Activated CD8-positive, alpha-beta T cell treated with anti-CD3 and anti-CD28 coated beads, Interleukin-2, amount 10 ng/mL, durations not matched to agents 7 days and 5 days (primary cell): ENCODE data around the gene RPL10. TPM values are rescaled to one million over a fixed set of nuclear protein-coding genes. Genes with fewer than 3 reads are reported as not detected.

ENCODE experiments used
- ATAC-seq: fragments of 150-1000 bp; cut with Tn5 transposase; one replicate; pipeline ENCODE4 v1.10.0; 2021; ENCODE audit warnings: moderate library complexity
- CTCF ChIA-PET: fragments of 350-600 bp; sonication (Branson Sonifier 250); formaldehyde crosslinking; loops from one replicate; lab custom pipeline; 2021; ENCODE audit warnings: antibody characterized with exemption; lab: Charles Lee
- POLR2A ChIA-PET: fragments of 350-600 bp; sonication (Branson Sonifier 250); formaldehyde crosslinking; loops from one replicate; lab custom pipeline; 2021; ENCODE audit warnings: antibody characterized with exemption; lab: Charles Lee
- DNase-seq: peaks from one replicate; pipeline ENCODE4 v3.0.0-alpha.2; 2020
- H3K27ac Mint-ChIP-seq: one replicate; pipeline ENCODE4 v1.8.0; 2021; ENCODE audit warnings: mild to moderate bottlenecking, mixed read lengths
- H3K27me3 Mint-ChIP-seq: one replicate; pipeline ENCODE4 v1.8.0; 2021; ENCODE audit warnings: low read depth, mixed read lengths
- H3K36me3 Mint-ChIP-seq: one replicate; pipeline ENCODE4 v1.8.0; 2021; ENCODE audit warnings: low read depth, mixed read lengths
- H3K4me1 Mint-ChIP-seq: one replicate; pipeline ENCODE4 v1.8.0; 2021; ENCODE audit warnings: low read depth, mixed read lengths
- H3K4me3 Mint-ChIP-seq: one replicate; pipeline ENCODE4 v1.8.0; 2021; ENCODE audit warnings: mild to moderate bottlenecking, mixed read lengths
- H3K9me3 Mint-ChIP-seq: one replicate; pipeline ENCODE4 v1.8.0; 2022; ENCODE audit warnings: mixed read lengths; ENCODE audit not compliant: insufficient read depth
- total RNA-seq, 2 experiments: library from RNA; stranded (reverse); gene quantifications; one replicate each; pipeline ENCODE4 v1.2.3, GENCODE V29; 2021

Gene RPL10
- total RNA-seq, 2 experiments from 2014 or later, result 2,758 to 2,862 TPM

DNA sequence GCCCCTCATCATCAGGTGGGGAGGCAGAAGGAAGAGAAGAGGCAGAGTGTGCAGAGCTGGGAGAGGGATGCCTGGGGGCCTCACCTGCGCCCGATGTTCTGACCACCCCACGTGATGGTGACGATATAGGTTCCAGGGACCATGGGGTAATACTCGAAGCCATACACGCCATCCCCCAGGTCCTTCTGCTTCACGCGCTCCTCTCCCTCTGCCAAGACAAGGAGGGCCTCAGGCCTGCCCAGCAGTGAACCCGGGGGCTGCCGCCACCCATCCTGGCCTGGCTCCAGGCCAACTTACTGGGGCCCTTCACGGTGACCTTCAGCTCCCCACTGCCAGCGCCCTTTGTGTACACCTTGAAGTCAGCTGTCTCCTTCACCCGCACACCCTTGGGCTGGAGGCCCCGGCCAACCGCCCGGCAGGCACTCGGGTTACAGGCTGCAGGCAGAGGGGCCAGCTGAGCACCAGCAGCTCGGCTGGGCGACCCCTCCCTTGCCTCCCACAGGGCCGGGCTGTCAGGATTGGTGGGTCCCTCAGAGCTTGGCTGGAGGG lies 33.1 kb upstream of the RPL10 start:
- H3K27me3 Mint-ChIP-seq, result no peaks in the 10 kb centered on the region
- H3K27ac Mint-ChIP-seq, result no peak overlapping the region
- POLR2A ChIA-PET, result no interaction called here
- ATAC-seq, result no peak
- peaks cover 30% of the 10 kb centered on the region for H3K4me1 Mint-ChIP-seq
- no peak for DNase-seq
- H3K9me3 Mint-ChIP-seq, result no peaks in the 10 kb centered on the region
- peaks cover 44% of the 10 kb centered on the region for H3K36me3 Mint-ChIP-seq
- H3K4me3 Mint-ChIP-seq, result no peak overlapping the region
- CTCF ChIA-PET, result no interaction called here

DNA sequence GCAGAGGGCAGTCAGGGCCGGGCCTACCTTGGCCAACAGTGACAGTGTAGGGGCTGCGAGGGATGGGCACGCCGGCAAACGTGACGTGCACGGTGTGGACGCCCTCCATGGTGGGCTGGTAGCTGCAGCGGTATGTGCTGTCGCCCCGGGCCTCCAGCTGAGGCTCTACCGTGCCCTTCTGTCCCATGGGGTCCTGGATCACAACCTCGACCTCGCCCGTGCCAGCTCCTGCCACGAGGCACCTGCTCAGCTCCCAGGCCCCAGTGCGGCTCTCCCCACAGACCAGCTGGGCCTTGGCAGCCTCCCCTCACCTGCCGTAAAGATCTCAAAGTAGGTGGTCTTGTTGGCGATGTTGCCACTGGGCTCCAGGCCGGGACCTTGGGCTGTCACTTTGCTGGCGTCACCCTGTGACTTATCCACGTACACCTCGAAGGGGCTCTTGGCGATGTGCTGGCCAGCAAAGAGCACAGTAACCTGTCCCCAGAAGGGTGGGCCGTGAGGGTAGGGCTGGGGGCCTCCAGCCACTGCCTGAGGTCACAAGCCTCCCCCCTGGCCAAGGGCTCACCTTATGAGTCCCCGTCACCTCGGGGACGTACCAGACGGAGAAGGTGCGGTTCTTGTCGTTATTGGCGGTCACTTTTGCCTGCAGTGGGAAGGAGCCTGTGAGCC lies 32.0 kb upstream of the RPL10 start:
- POLR2A ChIA-PET, result interaction anchor here (1.2 kb wide), 1 partner anchor 8 kb away, joined by 3 read pairs; no protein-coding TSS in a partner anchor
- CTCF ChIA-PET, result no interaction called here

GRCh38 chrX:154366666-154367055 lies 31.5 kb upstream of the RPL10 start:
- peaks cover 39% of the 10 kb centered on the region for H3K36me3 Mint-ChIP-seq
- no peaks in the 10 kb centered on the region for H3K9me3 Mint-ChIP-seq
- H3K27me3 Mint-ChIP-seq, result no peaks in the 10 kb centered on the region
- no peak overlapping the region for H3K27ac Mint-ChIP-seq
- DNase-seq (no peak), ATAC-seq (no peak)
- no peak overlapping the region for H3K4me3 Mint-ChIP-seq
- CTCF ChIA-PET, result no interaction called here
- H3K4me1 Mint-ChIP-seq, result peaks cover 24% of the 10 kb centered on the region
- POLR2A ChIA-PET, result interaction anchor here (0.9 to 1.2 kb wide), 2 partner anchors 9 to 13 kb away, joined by 3 read pairs; no protein-coding TSS in a partner anchor

More for the DNA sequence above, 32.0 kb upstream of the RPL10 start:
- H3K4me3 Mint-ChIP-seq, result no peak overlapping the region
- ATAC-seq (no peak), DNase-seq (no peak)
- no peaks in the 10 kb centered on the region for H3K9me3 Mint-ChIP-seq
- H3K36me3 Mint-ChIP-seq, result peaks cover 44% of the 10 kb centered on the region
- H3K27me3 Mint-ChIP-seq, result no peaks in the 10 kb centered on the region
- peaks cover 27% of the 10 kb centered on the region for H3K4me1 Mint-ChIP-seq
- H3K27ac Mint-ChIP-seq, result no peak overlapping the region

- ChIA-PET CTCF (no interaction called here), POLR2A (interaction anchor here (0.6 to 1.4 kb wide), 7 partner anchors 10 to 31 kb away, joined by 3 to 6 read pairs (median 4); partner anchors contain the start of genes EMD and RPL10)
- peak overlapping the region; percentile 84 for H3K27ac Mint-ChIP-seq
- no peak for ATAC-seq
- peak overlapping the region; percentile 90 for H3K4me3 Mint-ChIP-seq
- H3K36me3 Mint-ChIP-seq, result peaks cover 40% of the 10 kb centered on the region
- no peaks in the 10 kb centered on the region for H3K9me3 Mint-ChIP-seq
- DNase-seq, result no peak
- H3K4me1 Mint-ChIP-seq, result peaks cover 29% of the 10 kb centered on the region
- no peaks in the 10 kb centered on the region for H3K27me3 Mint-ChIP-seq
Observed at GRCh38 chrX:154367474-154368308, 30.5 kb upstream of the RPL10 start.

GRCh38 chrX:154368630-154369448 lies 29.3 kb upstream of the RPL10 start:
- ATAC-seq (peak; percentile 42), DNase-seq (peak; percentile 92)
- H3K4me3 Mint-ChIP-seq, result peak overlapping the region; percentile 90
- peaks cover 30% of the 10 kb centered on the region for H3K4me1 Mint-ChIP-seq
- no peaks in the 10 kb centered on the region for H3K9me3 Mint-ChIP-seq
- H3K27ac Mint-ChIP-seq, result peak overlapping the region; percentile 84
- ChIA-PET POLR2A (interaction anchor here (0.9 to 1.4 kb wide), 6 partner anchors 10 to 174 kb away, joined by 3 to 6 read pairs (median 5); partner anchors contain the start of genes EMD and RPL10), CTCF (interaction anchor here (1.0 kb wide), 1 partner anchor 22 kb away, joined by 3 read pairs; no protein-coding TSS in a partner anchor)
- peaks cover 36% of the 10 kb centered on the region for H3K36me3 Mint-ChIP-seq
- H3K27me3 Mint-ChIP-seq, result no peaks in the 10 kb centered on the region

- H3K27me3 Mint-ChIP-seq, result no peaks in the 10 kb centered on the region
- peaks cover 31% of the 10 kb centered on the region for H3K36me3 Mint-ChIP-seq
- H3K27ac Mint-ChIP-seq, result peak overlapping the region; percentile 90
- CTCF ChIA-PET, result interaction anchor here (1.0 kb wide), 1 partner anchor 22 kb away, joined by 3 read pairs; no protein-coding TSS in a partner anchor
- ATAC-seq (peak; percentile 2), DNase-seq (peak; percentile 82)
- POLR2A ChIA-PET, result interaction anchor here (0.5 to 1.7 kb wide), 6 partner anchors 10 to 399 kb away, joined by 3 to 6 read pairs (median 4); partner anchors contain the start of genes EMD and RPL10
- H3K4me1 Mint-ChIP-seq, result peaks cover 29% of the 10 kb centered on the region
- peak overlapping the region; percentile 90 for H3K4me3 Mint-ChIP-seq
- no peaks in the 10 kb centered on the region for H3K9me3 Mint-ChIP-seq
Observed at GRCh38 chrX:154369449-154370299, 28.5 kb upstream of the RPL10 start.

DNA sequence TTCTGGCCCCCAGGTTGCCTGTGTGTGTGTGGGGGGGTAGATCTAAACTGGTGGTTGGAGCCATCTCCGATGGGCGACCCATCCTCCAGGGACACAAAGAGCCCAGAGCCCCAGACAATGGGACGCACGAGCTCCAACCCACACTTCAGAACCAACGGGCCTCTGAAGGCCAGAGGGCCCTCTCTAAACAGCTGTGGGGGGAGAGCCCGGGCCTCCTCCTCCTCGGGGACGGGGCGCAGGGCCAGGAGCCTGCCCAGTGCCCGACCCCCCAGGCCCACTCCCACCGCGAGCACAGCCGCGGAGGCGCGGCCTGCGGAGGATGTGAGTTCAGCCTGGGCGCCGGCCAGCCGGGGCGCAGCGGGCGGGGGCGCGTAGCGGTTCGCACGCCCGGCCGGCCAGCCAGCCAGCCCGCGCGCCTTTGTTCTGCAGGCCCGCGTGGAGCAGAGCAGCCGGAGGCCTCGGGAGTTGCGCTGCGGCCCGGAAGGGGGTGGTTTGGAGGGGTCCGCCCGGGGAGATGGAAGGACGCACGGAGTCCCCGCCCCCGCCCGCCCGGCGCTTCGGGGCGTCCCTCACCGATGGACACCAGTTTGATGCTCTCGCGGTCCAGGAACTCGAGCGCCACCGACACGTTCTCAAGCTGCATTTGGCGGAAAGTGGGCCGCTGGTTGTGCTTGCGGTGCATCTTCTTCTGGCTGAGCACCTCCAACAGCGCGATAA lies 27.7 kb upstream of the RPL10 start:
- Mint-ChIP-seq H3K4me3 (peak overlapping the region; percentile 90), H3K9me3 (no peaks in the 10 kb centered on the region), H3K4me1 (peaks cover 32% of the 10 kb centered on the region), H3K27ac (peak overlapping the region; percentile 90), H3K36me3 (peaks cover 29% of the 10 kb centered on the region), H3K27me3 (no peaks in the 10 kb centered on the region)
- ChIA-PET CTCF (no interaction called here), POLR2A (interaction anchor here (1.0 to 1.7 kb wide), 6 partner anchors 15 to 174 kb away, joined by 3 to 6 read pairs (median 4); partner anchors contain the start of gene RPL10)
- no peak for DNase-seq
- ATAC-seq, result peak; percentile 0

- H3K4me3 Mint-ChIP-seq, result peak overlapping the region; percentile 79
- peaks cover 30% of the 10 kb centered on the region for H3K4me1 Mint-ChIP-seq
- ChIA-PET CTCF (no interaction called here), POLR2A (interaction anchor here (0.6 to 1.7 kb wide), 5 partner anchors 9 to 173 kb away, joined by 3 to 6 read pairs (median 4); partner anchors contain the start of gene RPL10)
- ATAC-seq (peak; percentile 55), DNase-seq (peak; percentile 96)
- no peaks in the 10 kb centered on the region for H3K9me3 Mint-ChIP-seq
- H3K27me3 Mint-ChIP-seq, result no peaks in the 10 kb centered on the region
- peak overlapping the region; percentile 85 for H3K27ac Mint-ChIP-seq
- H3K36me3 Mint-ChIP-seq, result peaks cover 29% of the 10 kb centered on the region
Observed at GRCh38 chrX:154371017-154371788, 27.0 kb upstream of the RPL10 start.

DNA sequence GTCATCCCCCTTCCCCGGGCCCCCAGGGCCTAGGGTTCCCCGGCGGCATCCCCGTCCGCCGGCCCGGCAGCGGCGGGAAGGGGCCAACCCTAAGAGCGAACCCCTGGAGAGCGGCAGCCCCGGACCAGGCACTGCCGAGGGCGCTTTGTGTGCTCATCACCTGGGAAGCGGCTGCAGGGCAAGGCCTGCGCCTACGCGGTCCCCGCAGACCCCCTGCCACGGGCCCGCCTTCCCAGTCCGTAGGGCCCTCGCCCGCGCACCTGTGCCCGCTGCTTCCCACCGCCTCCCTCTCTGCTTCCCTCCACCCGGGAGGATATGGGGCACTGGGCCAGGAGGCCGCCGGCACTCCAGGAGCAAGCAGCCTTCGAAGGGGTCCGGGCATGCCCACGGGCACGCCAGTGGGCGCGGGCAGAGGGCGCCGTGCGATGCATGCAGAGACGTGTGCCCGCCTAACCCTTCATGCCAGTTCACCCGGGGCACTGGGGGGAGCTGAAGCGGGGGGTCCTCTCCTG lies 26.3 kb upstream of the RPL10 start:
- Mint-ChIP-seq H3K4me3 (peak overlapping the region; percentile 79), H3K9me3 (no peaks in the 10 kb centered on the region), H3K27ac (peak overlapping the region; percentile 82), H3K27me3 (no peaks in the 10 kb centered on the region), H3K4me1 (peaks cover 33% of the 10 kb centered on the region), H3K36me3 (peaks cover 26% of the 10 kb centered on the region)
- peak; percentile 1 for ATAC-seq
- ChIA-PET CTCF (no interaction called here), POLR2A (interaction anchor here (1.8 kb wide), 1 partner anchor 26 kb away, joined by 13 read pairs; the partner anchor contains the start of gene RPL10)
- no peak for DNase-seq
